NCI-H2081 (cell line): ENCODE measurements around the gene KCNH3.
"Not testable (repeated sequence)": the region's sequence is repeated elsewhere in the genome, so short reads cannot be mapped to it uniquely, and the experiment has no call there.

Experiments
- DNase-seq, 2 experiments: peaks; one replicate each; lab custom pipeline; 2025; lab: John Stamatoyannopoulos, UW

Gene KCNH3, protein sequence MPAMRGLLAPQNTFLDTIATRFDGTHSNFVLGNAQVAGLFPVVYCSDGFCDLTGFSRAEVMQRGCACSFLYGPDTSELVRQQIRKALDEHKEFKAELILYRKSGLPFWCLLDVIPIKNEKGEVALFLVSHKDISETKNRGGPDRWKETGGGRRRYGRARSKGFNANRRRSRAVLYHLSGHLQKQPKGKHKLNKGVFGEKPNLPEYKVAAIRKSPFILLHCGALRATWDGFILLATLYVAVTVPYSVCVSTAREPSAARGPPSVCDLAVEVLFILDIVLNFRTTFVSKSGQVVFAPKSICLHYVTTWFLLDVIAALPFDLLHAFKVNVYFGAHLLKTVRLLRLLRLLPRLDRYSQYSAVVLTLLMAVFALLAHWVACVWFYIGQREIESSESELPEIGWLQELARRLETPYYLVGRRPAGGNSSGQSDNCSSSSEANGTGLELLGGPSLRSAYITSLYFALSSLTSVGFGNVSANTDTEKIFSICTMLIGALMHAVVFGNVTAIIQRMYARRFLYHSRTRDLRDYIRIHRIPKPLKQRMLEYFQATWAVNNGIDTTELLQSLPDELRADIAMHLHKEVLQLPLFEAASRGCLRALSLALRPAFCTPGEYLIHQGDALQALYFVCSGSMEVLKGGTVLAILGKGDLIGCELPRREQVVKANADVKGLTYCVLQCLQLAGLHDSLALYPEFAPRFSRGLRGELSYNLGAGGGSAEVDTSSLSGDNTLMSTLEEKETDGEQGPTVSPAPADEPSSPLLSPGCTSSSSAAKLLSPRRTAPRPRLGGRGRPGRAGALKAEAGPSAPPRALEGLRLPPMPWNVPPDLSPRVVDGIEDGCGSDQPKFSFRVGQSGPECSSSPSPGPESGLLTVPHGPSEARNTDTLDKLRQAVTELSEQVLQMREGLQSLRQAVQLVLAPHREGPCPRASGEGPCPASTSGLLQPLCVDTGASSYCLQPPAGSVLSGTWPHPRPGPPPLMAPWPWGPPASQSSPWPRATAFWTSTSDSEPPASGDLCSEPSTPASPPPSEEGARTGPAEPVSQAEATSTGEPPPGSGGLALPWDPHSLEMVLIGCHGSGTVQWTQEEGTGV

GRCh38 chr12:49538510-49539403 lies at the start of gene KCNH3:
TSS of gene KCNH3 (plus strand) at chr12:49539030. CDS start at chr12:49539417, 387 bp downstream.
- peak; percentile 80 to 84 for DNase-seq

GRCh38 chr12:49489154-49489553 lies 49.7 kb upstream of the KCNH3 start:
- DNase-seq = no peak

DNA sequence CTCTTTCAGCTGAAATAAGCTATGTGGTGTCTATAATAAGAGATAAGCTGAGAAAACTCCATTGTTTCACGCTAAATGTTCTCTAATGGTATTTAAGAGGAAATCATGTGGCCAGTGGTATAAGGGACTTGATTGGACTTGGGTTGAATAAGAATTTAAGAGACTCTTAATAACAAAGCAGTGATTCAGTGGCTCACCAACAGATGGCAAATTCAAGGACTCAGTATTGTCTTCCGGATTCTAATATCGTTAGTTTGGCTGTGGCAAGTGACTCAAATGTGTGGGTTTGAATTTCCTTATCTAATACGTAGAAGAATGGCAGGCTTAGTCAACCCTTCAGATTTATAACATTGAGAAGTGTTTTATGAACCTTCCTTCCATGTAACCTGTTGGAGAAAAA lies 49.1 kb upstream of the KCNH3 start:
- no peak for DNase-seq

DNA sequence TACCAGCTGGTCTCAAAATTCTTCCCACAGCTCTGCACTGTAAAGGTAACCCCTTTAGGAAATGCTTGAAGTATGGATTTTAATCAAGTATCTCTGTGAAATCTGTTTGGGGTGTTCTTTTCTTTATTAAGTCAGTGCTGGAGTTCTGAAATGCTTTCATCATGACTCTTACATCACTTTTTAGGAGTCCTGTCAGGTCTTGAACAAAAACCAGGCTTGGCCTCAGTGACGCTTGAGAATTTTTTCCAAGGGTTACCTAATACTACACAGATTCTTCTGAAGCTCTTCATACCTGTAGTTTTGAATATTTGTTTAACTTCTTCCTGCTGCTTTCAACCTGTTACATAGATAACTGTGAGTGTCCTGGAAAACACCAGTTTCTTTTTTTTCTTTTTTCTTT lies 47.0 kb upstream of the KCNH3 start:
- no peak for DNase-seq

DNA sequence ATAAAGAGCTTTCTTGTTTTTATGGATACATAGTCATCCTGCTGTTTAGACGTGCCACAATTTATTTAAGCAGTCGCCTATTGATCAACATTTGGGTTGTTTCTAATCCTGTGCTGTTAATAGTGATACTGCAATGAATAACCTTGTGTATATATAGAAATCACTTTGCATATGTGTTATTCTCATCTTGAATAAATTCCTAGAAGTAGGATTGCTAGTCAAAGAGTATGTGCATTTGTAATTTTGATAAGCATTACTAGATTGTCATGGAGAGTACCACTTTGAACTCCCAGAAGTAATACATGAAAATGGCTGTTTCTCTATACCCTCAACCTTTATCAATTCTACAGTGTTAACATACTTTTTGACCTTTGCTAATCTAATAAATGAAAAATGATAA lies 44.9 kb upstream of the KCNH3 start:
- no peak for DNase-seq

DNA sequence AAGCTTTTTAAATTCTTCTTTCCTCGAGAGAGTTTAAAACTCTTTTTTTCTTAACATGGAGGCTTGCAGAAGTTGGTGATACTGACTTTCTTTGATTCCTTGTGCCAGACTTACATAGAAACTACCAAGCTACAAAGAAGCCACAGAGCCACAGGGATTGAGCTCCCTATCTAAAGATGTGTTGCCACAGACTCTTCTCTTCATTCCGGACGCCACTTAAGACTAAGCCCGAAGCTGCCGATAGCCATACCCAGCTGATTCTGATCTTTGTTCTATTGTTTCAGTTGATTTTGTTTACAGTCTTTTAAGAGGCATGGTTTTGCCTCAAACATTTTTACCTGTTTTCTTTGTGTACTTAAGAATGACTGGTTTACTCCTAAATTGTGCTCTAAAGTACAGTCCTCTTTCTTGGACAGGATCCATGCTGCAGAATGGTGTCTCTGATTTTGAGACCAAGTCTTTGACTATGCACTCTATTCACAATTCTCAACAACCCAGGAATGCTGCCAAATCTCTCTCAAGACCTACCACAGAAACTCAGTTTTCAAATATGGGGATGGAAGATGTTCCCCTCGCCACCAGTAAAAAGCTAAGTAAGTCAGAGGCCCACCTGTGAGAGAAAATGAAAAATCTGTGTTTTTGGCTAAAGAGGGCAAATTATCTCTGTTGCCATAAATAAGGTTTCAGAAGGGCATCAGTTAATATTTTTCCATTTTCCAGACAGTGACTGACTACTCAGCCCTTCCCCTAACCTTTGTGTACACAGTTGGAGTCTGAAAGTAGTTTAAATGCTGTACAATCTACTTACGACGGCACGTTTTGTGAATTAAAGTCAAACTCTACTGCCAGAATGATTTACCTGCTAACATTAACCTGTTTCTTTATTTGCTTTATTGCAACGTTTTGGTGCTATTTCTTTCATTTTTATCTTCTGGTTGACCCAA lies 42.1 kb upstream of the KCNH3 start:
- DNase-seq = no peak

- no peak for DNase-seq
These were observed 36.9 kb upstream of the KCNH3 start for GRCh38 chr12:49501895-49502294.

DNA sequence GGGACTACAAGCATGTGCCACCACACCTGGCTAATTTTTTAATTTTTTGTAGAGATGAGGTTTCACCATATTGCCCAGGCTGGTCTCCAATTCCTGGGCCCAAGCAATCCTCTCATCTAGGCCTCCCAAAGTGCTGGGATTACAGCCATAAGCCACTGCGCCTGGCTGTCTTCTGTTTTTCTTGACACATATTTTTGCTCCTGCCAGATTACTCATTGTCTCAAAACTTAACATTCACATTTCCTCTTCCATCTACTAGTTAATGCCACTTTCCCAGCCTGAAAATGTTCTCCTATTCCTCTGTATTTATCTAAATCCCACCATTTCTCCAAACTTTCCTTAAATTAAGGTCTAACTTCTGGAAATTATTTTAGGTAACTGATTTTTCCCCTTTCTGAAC lies 36.2 kb upstream of the KCNH3 start:
- no peak for DNase-seq

DNA sequence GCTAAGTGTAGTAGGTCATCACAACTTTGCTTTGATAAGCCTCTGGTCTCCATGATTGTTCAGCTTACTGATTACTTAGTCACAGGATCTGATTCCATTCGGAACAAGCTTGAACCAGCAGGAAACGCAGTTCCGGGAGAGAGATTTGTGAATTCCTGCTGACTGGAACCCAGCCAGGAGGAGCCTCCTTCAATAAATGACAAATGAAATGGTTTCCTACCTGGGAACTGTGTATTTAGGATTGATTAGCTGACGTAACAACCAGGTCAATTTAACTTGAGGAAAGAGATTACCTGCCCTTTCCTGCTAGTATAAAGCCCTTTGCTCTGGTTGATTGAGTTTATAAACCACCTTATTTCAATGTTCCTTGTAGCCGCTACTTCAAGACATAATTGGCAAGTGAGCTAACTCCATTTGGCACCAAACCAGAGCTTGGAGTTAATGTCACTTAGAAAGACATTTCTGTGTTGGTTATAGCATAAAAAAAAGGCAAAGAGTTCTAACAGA lies 35.1 kb upstream of the KCNH3 start:
- DNase-seq = peak; percentile 11 to 61

DNA sequence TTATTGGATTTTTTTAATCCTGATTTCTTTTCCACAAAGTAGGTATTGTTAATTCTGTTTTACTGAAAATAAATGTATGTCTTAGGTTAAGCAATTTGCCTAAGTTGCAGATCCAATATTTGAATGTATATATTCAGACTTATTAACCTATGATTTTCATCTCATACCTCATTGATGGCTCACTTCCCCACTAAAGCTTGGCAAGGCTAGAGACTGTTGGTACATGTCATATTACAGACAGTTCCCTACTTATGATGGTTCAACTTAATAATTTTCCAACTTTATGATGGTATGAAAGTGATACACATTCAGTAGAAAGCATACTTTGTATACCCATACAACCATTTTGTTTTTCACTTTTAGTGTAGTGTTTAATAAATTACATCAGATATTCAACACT lies 33.2 kb upstream of the KCNH3 start:
- DNase-seq = no peak

GRCh38 chr12:49507139-49507538 lies 31.7 kb upstream of the KCNH3 start:
- DNase-seq = no peak

- not testable (repeated sequence) for DNase-seq
These were observed 29.1 kb upstream of the KCNH3 start for GRCh38 chr12:49509681-49510080.

GRCh38 chr12:49511410-49511809 lies 27.4 kb upstream of the KCNH3 start:
- no peak for DNase-seq

GRCh38 chr12:49512546-49512945 lies 26.3 kb upstream of the KCNH3 start:
- DNase-seq = no peak

- DNase-seq = no peak
These were observed 23.6 kb upstream of the KCNH3 start for GRCh38 chr12:49515266-49515665.

DNA sequence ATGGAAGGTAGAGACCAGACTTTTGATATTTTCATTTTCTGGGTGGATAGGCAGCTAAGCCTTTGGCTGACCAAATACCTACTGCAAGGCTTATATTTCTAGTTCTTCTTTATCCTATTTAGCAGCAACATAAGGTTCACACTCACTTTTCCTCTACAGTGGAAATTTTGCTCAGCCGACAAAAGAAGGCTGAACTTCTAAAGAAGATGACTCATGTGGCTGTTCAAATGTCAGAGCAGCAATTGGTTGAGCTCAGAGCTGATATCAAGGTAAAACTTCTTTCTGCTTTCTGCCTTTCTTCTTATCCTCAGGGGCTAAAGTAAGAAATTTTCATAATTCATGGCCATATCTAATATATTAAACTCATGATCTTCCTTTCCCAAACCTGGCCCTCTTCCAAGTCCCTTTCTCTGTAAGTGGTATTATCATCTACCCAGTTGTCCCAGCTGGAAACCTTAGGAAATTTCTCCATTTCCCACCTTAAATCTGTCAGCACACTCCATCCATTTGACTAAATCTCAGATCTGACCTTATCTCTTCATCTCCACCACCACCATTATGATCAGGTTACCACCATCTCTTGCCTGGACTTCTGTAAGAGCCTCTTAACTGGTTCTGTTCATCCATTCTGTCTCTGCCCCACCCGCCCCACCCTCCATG lies 19.8 kb upstream of the KCNH3 start:
- no peak for DNase-seq

DNA sequence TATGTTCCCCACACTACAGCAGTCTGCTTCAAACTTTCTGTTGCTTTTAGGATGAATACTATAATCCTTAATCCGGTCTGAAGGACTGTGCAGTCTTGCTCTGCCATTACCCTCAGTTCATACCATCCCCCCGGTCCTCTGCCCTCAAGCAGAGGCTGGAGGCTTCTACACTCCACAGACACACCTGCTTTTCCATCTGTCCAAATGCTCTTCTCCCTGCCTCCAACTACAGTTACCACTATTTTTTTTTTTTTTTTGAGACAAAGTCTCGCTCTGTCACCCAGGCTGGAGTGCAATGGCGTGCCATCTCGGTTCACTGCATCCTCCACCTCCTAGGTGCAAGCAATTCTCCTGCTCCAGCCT lies 19.3 kb upstream of the KCNH3 start:
- DNase-seq = no peak

DNA sequence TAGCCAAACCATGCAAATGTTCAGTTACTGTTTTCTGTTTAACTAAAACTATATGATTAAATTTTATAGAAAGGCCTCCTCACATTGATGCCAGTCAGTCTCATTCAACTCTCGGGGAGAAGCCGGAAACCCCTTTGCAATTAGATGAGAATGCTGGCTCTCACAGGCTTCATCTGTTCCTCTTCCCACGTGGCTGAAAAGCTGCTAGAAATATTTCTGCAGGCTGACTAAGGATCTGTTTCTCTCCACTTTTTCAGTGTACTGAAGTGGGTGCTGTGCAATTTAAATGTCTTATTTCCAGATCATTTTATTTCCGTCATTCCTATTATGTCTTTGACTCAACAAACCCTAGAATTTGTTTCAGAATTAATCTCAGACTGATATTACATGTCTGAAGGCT lies 17.4 kb upstream of the KCNH3 start:
- no peak for DNase-seq

DNA sequence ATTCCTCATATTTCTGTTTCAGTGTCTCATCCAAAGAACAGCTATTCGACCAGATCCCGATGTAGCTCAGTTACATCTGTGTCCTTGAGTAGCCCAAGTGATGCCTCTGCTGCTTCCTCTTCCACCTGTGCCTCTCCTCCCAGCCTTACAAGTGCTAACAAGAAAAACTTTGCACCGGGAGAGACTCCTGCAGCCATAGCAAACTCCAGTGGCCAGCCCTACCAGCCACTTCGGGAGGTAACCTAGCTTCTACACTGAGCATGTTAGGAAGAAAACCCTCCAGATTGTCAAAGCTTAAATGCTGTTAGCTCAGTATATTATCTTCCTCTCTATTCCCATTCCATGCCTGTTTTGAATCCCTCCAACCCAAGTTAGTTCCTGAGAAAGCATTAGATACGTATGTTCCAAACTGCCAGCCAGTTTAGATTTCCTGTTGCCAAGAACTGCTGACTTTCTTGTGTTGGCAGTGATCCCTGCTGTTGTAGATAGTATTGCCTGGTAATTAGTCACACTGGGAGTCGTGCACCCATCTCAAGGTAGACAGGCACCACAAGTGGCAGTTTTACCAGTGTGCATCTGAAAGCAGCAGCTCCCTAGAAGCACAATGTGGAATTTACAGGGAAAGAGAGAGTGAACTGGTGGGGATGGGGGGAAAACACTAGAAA lies 14.0 kb upstream of the KCNH3 start:
- no peak for DNase-seq
